ENCODE measurements around the gene FNDC3B.

FNDC3B gene

GRCh38 chr3:172134352-172134751 is 95.0 kb downstream of the FNDC3B start:
- DNase-seq (ENCODE audit: low read depth): peak; percentile 73
- H3K4me3 ChIP-seq (ENCODE audit: low read depth, low read length): no peak overlapping the region
- TF ChIP-seq CTCF (IDR thresholded peaks at IDR 0.05; ENCODE audit: insufficient read depth, low read depth, low read length, missing control alignments): no peak

- no peak for DNase-seq (ENCODE audit: low read depth)
- no peak overlapping the region for H3K4me3 ChIP-seq (ENCODE audit: low read depth, low read length)
- TF ChIP-seq CTCF (IDR thresholded peaks at IDR 0.05; ENCODE audit: insufficient read depth, low read depth, low read length, missing control alignments): no peak
Measured at GRCh38 chr3:172135185-172135584, 95.8 kb downstream of the FNDC3B start.

GRCh38 chr3:172135820-172136219 is 96.4 kb downstream of the FNDC3B start:
- H3K4me3 ChIP-seq (ENCODE audit: low read depth, low read length): no peak overlapping the region
- no peak for TF ChIP-seq CTCF (IDR thresholded peaks at IDR 0.05; ENCODE audit: insufficient read depth, low read depth, low read length, missing control alignments)
- no peak for DNase-seq (ENCODE audit: low read depth)

- no peak for DNase-seq (ENCODE audit: low read depth)
- no peak overlapping the region for H3K4me3 ChIP-seq (ENCODE audit: low read depth, low read length)
- TF ChIP-seq CTCF (IDR thresholded peaks at IDR 0.05; ENCODE audit: insufficient read depth, low read depth, low read length, missing control alignments): no peak
Measured at GRCh38 chr3:172136330-172136729, 97.0 kb downstream of the FNDC3B start.

- TF ChIP-seq CTCF (IDR thresholded peaks at IDR 0.05; ENCODE audit: insufficient read depth, low read depth, low read length, missing control alignments): no peak
Measured at GRCh38 chr3:172137287-172138192, 98.2 kb downstream of the FNDC3B start.

GRCh38 chr3:172138193-172138537 is 98.8 kb downstream of the FNDC3B start:
- H3K4me3 ChIP-seq (ENCODE audit: low read depth, low read length): no peak overlapping the region
- no peak for DNase-seq (ENCODE audit: low read depth)
- no peak for TF ChIP-seq CTCF (IDR thresholded peaks at IDR 0.05; ENCODE audit: insufficient read depth, low read depth, low read length, missing control alignments)

More at GRCh38 chr3:172137287-172138192, 98.2 kb downstream of the FNDC3B start:
- DNase-seq (ENCODE audit: low read depth): no peak
- H3K4me3 ChIP-seq (ENCODE audit: low read depth, low read length): no peak overlapping the region
